Astrocyte (in vitro differentiated cells and primary cell): ENCODE results near the gene PTK7.

Experiments
- CTCF ChIP-seq: IDR thresholded peaks from 2 replicates; pipeline ENCODE4 v1.5.1; 2011; ENCODE audit warnings: low read depth, mild to moderate bottlenecking, inconsistent platforms, low read length, moderate library complexity; ENCODE audit not compliant: insufficient read depth
- EZH2 ChIP-seq: IDR thresholded peaks from 2 replicates; pipeline ENCODE4 v1.6.1; 2012; ENCODE audit warnings: mild to moderate bottlenecking, low read length, inconsistent platforms; ENCODE audit not compliant: insufficient read depth

DNA sequence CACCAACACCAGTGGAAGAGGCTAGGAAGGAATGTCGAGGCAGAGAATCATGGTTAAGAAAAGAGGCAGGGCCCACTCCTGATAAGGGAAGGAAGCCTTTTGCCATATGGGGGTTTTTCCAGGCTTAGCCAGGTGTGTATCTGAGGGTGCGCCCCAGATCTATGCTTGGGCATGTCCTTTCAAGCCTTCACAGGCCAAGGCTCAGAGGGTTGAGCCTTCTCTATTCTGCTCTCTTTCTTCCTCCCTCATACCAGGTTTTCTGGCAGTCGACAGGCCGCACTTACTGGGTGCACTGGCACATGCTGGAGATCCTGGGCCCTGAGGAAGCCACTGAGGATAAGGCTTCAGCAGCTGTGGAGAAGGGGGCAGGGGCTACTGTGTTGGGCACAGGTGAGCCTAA is 110.6 kb downstream of the PTK7 start:
- TF ChIP-seq CTCF: no peak
- TF ChIP-seq EZH2: no peak
